T47D (cell line): Measurements from ENCODE around the gene PGLYRP3.

Experiments used
- DNase-seq, 2 experiments: peaks; one replicate each; pipeline versions ENCODE4 v3.0.0 to v3.0.0-alpha.2; 2011 to 2012; ENCODE audit warnings: low read depth in 1 of 2, low spot score in 1 of 2
- JUND ChIP-seq: IDR thresholded peaks from 2 replicates; pipeline ENCODE4 v1.6.1; 2012; ENCODE audit warnings: low read depth
- in situ Hi-C: cut with HindIII; loops from 2 replicates; pipeline ENCODE4 v1.10.0; 2016; ENCODE audit warnings: low sequenced_read_pairs, low pct_unique_long_range_greater_than_20kb

Gene PGLYRP3

DNA sequence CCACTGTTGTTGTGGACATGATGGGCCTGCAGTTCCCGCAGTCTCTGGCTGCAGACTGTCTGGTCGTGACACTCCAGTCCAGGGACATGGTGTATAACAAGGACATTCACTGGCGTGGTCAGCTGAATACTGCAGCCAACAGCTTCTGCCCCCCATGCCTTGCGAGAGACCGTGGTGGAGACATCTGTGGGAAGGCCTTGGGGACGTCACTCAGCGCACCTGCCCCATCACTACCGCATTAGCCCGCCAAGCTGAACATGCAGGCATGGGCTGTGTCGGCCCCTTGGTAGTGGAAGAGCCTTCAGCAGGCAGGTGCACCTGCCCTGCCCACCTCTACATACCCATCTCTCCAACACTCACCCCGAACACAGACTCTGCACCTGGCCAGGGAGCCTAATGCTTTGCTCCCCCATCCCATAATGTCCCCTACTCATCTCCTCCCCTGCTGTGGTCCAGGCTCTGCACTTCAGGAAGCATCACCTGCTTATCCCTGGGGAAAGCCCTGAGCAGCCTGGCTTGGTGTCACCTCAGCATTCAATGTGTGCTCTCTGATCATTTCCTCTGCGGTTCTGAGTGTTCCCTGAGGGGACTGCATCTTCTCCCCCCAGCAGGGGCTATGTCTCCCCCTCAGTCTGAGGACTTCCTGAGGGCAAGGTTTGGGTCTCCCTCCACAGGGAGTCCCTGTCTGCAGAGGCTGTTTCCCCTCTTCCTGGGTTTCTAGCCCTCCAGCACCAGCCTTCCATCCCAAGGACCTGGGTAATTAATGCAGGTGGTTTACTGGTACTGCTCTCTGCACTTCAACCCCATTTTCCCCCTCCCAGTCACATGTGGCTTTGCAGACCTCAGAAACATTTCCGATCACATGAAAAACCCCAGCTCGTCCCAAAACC is 32.7 kb upstream of the PGLYRP3 start:
- no peak for TF ChIP-seq JUND
- no peak for DNase-seq
- in situ Hi-C loops: no loop called here

GRCh38 chr1:153344718-153345025 is 31.9 kb upstream of the PGLYRP3 start:
- peak in 1 of 2 experiments; percentile 30 for DNase-seq
- in situ Hi-C loops: no loop called here
- TF ChIP-seq JUND: no peak

DNA sequence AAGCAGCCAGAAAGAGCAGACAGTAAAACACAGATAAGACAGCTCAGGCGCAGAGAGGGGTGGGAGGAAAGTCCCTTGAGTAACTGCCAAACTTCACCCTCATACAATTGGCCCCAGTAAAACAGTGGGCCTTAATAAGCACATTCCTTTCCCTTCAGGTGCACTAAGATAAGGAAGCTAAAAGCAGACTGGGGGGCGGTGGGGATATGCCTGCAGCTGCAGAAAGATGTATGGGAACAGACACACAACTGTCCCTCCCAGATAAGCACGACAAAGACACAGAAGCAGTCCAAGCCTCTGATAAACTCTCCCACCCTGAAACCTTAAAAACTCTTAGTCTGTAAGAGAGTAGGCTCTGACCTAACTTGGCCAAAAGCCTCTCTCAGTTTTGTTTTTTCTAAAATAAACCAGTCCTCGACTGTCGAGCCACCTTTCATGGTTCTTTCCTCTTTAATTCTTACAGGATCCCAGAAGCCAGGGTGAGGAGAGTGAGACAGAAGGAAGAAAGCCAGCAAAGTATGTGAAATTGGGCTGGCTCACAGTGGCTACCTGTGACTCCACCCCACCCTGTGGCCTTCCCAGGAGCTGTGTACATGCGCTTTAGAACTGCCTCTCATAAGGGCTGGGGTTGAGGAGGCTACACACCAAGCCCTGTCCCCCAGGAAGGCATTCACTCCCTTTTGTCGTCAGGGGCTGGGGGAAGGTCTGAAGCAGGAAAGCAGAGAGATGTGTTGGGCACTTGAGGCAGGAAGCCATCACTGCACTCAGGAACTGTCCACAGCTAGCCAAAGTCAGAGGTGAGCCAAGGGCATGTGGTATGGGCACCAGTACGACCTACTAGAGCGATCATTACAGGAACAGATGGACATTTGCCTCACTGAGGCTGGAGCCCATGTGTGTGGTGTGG is 31.3 kb upstream of the PGLYRP3 start:
- DNase-seq: no peak
- in situ Hi-C loops: no loop called here
- no peak for TF ChIP-seq JUND

DNA sequence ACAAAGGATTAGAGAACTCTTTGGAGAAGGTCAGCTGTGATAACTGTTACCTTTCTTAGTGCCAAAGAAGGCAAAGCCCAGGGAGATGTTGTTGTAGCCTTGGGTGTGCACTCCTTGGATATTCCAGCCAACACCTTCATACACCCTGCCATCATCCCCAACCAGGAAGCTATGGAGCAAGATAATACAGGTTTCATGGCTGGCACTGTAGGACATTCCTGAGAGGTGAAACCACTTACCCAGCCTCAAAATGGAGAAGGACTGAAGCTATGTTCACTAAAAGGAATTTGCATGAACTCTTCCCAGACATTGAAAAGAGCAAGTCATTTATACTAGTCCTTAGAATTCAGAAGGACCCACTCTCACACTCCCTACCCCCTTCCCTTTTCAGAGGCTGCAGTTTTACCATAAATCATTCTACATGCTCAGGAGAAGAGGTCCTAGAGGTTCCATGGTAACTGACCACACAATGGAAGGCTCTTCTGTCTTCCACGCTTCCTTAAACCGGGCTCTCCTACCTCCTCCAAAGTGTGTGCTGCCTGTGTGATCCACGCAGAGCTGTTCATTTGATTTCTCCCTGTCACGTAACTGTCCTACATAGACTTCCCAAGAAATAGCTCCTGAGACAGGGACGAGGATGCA is 30.4 kb upstream of the PGLYRP3 start:
- TF ChIP-seq JUND: no peak
- in situ Hi-C loops: no loop called here
- no peak for DNase-seq

- no peak for TF ChIP-seq JUND
- in situ Hi-C loops: no loop called here
- no peak for DNase-seq
Observed at GRCh38 chr1:153342178-153342577, 29.4 kb upstream of the PGLYRP3 start.

DNA sequence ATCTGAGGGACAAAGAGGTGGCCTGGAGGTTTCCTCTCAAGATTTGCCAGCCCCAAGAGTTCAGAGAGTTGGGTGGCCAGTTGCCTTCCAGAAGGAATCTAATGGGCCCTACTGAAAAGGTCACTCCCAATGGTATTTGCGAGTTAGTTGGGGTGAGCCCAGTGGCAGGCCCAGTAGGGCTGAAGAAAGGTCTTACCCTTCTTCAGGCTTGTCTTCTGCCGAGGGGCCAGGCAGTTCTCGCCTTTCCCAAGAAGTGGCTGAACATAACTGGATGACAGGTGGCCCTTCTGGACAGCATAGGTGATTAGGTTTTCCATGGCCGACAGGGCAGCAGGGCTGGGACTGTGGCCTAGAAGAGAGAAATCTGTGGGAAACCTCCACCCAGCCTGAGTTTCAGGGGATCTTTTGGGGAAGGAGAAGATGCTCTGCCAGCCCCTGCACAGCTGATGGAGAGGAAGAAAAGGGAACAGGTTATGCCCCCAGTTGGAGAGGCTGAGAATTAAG is 28.7 kb upstream of the PGLYRP3 start:
- in situ Hi-C loops: no loop called here
- no peak for DNase-seq
- TF ChIP-seq JUND: no peak

DNA sequence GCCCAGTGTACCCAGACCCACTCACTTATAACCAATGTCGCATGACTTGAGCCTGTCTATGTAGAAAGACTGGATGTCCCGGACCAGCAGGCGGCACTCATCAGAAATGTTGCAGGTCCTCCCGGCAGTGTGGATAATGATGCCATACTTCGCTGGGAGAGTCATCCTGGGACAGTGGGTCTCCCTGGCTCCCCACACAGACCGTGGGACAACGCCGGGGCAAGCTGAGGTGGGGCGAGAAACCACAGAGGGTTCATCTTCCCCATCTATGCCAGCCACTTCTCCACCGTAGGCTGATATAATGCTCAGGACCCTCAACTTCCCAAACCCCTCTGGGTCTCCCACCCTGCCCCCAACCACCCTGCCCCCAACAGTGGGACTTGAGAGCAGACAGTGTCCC is 27.6 kb upstream of the PGLYRP3 start:
- in situ Hi-C loops: no loop called here
- no peak for DNase-seq
- no peak for TF ChIP-seq JUND

DNA sequence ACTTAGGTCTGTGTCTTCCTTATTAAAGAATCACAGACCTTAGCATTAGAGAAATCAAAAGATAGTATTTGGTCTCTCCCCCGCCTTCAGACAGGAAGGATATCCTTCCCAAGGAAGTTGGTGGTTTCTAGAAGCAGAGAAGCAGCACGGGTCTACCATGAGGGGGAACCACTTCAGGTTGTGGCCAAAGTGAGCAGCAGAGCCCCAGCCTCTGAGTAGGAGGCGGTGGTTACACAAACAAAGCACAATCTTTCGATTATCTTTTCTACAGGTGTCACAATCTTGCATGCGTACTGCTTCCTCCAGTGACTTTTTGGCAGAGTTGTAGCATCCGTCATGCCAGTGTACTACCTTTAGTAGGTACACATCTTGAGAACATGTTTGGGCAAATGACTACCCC is 27.1 kb upstream of the PGLYRP3 start:
- no peak for DNase-seq
- no peak for TF ChIP-seq JUND
- in situ Hi-C loops: no loop called here

DNA sequence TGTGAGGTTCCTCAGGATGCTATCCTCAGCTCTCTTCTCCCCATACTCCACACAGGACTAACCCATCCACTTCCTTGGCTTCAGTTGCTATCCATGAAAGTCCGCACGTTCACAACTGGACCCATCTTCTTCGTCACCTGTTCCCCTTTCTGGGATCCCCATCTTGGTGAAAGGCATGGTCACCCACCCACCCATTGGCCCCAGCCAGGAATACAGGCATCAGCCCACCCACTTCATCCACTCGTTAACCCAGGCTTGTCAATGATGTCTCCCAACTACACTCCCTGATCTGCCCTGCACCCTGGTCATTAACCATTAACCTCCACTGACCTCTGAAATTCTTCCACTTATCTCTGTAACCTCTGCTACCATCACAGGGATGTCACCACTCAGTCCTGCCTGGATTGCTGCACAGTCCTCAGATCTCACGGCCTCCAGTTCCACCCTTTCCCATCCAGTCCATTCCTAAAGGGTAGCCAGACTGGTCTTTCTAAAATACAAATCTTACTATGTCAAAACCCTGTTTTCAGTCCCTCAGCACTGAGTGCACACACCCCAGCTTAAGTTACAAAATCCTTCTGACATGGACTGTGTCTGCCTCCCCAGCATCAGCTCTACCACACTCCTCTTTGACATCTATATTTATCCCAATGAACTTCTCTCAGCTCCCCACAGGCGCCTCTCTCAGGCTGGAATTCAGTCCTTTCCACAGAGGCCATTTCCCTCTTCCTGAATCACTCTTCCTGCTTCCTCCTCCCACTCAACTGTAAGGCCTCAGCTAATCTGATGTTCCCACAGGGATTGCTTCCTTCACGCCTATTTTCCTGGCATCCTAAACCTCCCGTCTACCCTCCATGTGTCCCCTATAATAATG is 25.5 kb upstream of the PGLYRP3 start:
- TF ChIP-seq JUND: no peak
- no peak for DNase-seq
- in situ Hi-C loops: no loop called here

DNA sequence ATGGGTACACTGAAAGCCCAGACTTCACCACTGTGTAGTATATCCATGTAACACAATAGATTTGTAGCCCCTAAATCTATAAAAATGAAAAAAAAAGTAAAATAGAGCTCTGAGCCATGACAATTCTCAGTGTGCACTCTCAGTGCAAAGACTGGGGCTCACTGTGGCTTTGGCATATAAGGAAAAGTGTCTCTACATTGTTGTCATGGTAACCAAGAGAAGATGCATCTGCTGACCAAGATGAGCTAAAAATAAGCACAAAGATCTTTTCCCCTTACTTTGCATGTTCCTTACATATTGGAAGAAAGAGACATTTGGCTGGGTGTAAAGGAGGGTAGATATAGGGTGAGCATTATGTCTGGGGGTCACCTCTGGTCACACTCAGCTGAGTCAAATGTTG is 23.9 kb upstream of the PGLYRP3 start:
- no peak for DNase-seq
- in situ Hi-C loops: no loop called here
- no peak for TF ChIP-seq JUND

DNA sequence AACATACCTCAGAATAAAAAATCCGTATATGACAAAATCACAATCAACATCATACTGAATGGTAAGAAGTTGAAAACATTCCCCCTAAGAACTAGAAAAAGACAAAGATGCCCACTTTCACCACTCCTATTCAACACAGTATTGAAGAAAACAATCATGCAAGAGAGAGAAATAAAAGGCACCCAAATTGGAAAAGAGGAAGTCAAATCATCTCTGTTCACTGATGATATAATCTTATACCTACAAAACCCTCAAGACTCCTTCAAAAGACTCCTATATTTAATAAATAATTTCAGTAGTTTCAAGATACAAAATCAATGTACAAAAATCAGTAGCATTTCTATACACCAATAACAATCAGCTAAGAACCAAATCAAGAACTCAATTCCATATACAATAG is 21.1 kb upstream of the PGLYRP3 start:
- DNase-seq: no peak
- no peak for TF ChIP-seq JUND
- in situ Hi-C loops: no loop called here

DNA sequence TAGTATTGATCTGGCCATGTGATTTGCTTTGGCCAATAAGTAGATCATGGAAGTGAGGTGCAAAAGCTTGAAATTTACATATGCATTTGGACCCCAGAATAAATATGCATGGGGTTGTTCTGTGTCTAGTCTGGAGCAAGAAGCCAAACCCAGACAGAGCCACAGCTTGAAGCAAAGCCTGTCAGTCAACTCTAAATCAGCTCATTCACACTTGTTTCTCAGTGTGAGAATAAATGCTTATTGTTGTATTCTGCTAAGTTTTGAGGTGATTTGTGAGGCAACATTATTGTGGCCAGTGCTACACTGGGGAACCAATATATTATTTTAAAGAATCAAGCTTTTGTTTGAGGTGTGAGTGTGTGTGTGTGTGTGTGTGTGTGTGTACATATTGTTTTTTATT is 12.2 kb upstream of the PGLYRP3 start:
- no peak for DNase-seq
- TF ChIP-seq JUND: no peak
- in situ Hi-C loops: no loop called here
